G401.6 (cell line): ENCODE data around the gene CHI3L1.

Source experiments
- FAIRE-seq: peaks from 2 replicates; lab custom pipeline; 2012; peaks lifted over from hg19 to GRCh38; lab: Jason Lieb, UNC

CHI3L1 gene

GRCh38 chr1:203130358-203130985 lies 56.0 kb downstream of the CHI3L1 start:
- FAIRE-seq = no peak

- no peak for FAIRE-seq
Measured at GRCh38 chr1:203129501-203130231, 56.8 kb downstream of the CHI3L1 start.
